Measurements from ENCODE around the gene HIPK2.
A peak's percentile ranks its signal among the peaks of the same experiment; 100 is the strongest.

HIPK2 gene

GRCh38 chr7:139749545-139749944 lies 28.3 kb downstream of the HIPK2 start:
- Histone ChIP-seq H3K27me3 (ENCODE audit: insufficient read depth, low read length, poor library complexity) (no peaks in the 10 kb centered on the region), H3K4me3 (ENCODE audit: low read length) (no peak overlapping the region), H3K4me1 (ENCODE audit: control insufficient read depth, low read depth, low read length) (peaks cover 14% of the 10 kb centered on the region), H4K5ac (ENCODE audit: low read length) (no peak overlapping the region), H2BK15ac (replicated peaks; ENCODE audit: low read depth) (no peak overlapping the region), H3K27ac (ENCODE audit: low read depth, low read length) (no peak overlapping the region), H3K4me2 (ENCODE audit: low read length) (no peak overlapping the region), H3K79me2 (ENCODE audit: control insufficient read depth, insufficient read depth, low read length) (no peaks in the 10 kb centered on the region), H4K8ac (ENCODE audit: low read depth, low read length) (no peak overlapping the region), H3K18ac (ENCODE audit: low read length) (no peak overlapping the region), H2BK5ac (ENCODE audit: low read length) (no peak overlapping the region), H3K23ac (ENCODE audit: low read length) (no peak overlapping the region), H3K56ac (ENCODE audit: low read length) (no peak overlapping the region), H3K4ac (ENCODE audit: low read depth, low read length) (no peak overlapping the region), H3K9ac (ENCODE audit: low read length) (no peak overlapping the region), H2BK120ac (ENCODE audit: low read depth, low read length) (no peak overlapping the region), H3K79me1 (ENCODE audit: low read length) (peaks cover 13% of the 10 kb centered on the region), H3K36me3 (ENCODE audit: control insufficient read depth, insufficient read depth, low read length) (no peaks in the 10 kb centered on the region), H2AK5ac (ENCODE audit: low read length) (no peak overlapping the region)
- no peak for DNase-seq
- no CpG with 5 or more reads among the region's 10 CpGs for WGBS (ENCODE audit: extremely low coverage, insufficient coverage, low lambda C conversion rate)

GRCh38 chr7:139748941-139749340 lies 28.9 kb downstream of the HIPK2 start:
- no peak overlapping the region for H3K9ac ChIP-seq (ENCODE audit: low read length)
- no peak for DNase-seq
- H4K5ac ChIP-seq (ENCODE audit: low read length): no peak overlapping the region
- no peak overlapping the region for H4K8ac ChIP-seq (ENCODE audit: low read depth, low read length)
- no peaks in the 10 kb centered on the region for H3K79me2 ChIP-seq (ENCODE audit: control insufficient read depth, insufficient read depth, low read length)
- H3K36me3 ChIP-seq (ENCODE audit: control insufficient read depth, insufficient read depth, low read length): no peaks in the 10 kb centered on the region
- no peak overlapping the region for H3K27ac ChIP-seq (ENCODE audit: low read depth, low read length)
- no peak overlapping the region for H3K18ac ChIP-seq (ENCODE audit: low read length)
- no peak overlapping the region for H2BK15ac ChIP-seq (replicated peaks; ENCODE audit: low read depth)
- WGBS (ENCODE audit: extremely low coverage, insufficient coverage, low lambda C conversion rate): no CpG with 5 or more reads among the region's 5 CpGs
- no peak overlapping the region for H3K4ac ChIP-seq (ENCODE audit: low read depth, low read length)
- H3K79me1 ChIP-seq (ENCODE audit: low read length): peaks cover 14% of the 10 kb centered on the region
- H3K56ac ChIP-seq (ENCODE audit: low read length): no peak overlapping the region
- H2BK5ac ChIP-seq (ENCODE audit: low read length): no peak overlapping the region
- no peak overlapping the region for H3K4me2 ChIP-seq (ENCODE audit: low read length)
- no peak overlapping the region for H3K23ac ChIP-seq (ENCODE audit: low read length)
- no peak overlapping the region for H2AK5ac ChIP-seq (ENCODE audit: low read length)
- H3K4me3 ChIP-seq (ENCODE audit: low read length): no peak overlapping the region
- H3K27me3 ChIP-seq (ENCODE audit: insufficient read depth, low read length, poor library complexity): no peaks in the 10 kb centered on the region
- H2BK120ac ChIP-seq (ENCODE audit: low read depth, low read length): no peak overlapping the region
- peaks cover 14% of the 10 kb centered on the region for H3K4me1 ChIP-seq (ENCODE audit: control insufficient read depth, low read depth, low read length)

DNA sequence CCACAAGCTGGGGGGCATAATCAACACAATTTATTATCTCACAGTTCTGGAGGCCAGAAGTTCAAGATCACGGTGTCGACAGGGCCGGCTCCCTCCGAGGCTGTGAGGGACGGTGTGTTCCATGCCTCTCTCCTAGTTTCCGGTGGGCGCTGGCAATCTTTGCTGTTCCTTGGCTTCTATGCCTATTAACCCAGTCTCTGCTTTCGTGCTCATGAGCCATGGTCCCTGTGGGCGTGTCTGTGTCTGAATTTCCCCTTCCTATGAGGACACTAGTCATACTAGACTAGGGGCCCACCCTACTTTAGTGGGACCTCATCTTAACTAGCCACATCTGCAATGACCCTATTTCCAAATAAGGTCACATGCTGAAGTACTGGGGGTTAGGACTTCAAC lies 29.4 kb downstream of the HIPK2 start:
- peaks cover 15% of the 10 kb centered on the region for H3K79me1 ChIP-seq (ENCODE audit: low read length)
- no peaks in the 10 kb centered on the region for H3K79me2 ChIP-seq (ENCODE audit: control insufficient read depth, insufficient read depth, low read length)
- no peaks in the 10 kb centered on the region for H3K27me3 ChIP-seq (ENCODE audit: insufficient read depth, low read length, poor library complexity)
- H2BK15ac ChIP-seq (replicated peaks; ENCODE audit: low read depth): no peak overlapping the region
- no peak overlapping the region for H3K9ac ChIP-seq (ENCODE audit: low read length)
- no peak overlapping the region for H4K8ac ChIP-seq (ENCODE audit: low read depth, low read length)
- no peak overlapping the region for H2BK5ac ChIP-seq (ENCODE audit: low read length)
- no peak for DNase-seq
- H3K4me3 ChIP-seq (ENCODE audit: low read length): no peak overlapping the region
- no peak overlapping the region for H3K27ac ChIP-seq (ENCODE audit: low read depth, low read length)
- H4K5ac ChIP-seq (ENCODE audit: low read length): no peak overlapping the region
- H3K4me2 ChIP-seq (ENCODE audit: low read length): no peak overlapping the region
- no peak overlapping the region for H2AK5ac ChIP-seq (ENCODE audit: low read length)
- no peak overlapping the region for H3K56ac ChIP-seq (ENCODE audit: low read length)
- no peak overlapping the region for H2BK120ac ChIP-seq (ENCODE audit: low read depth, low read length)
- WGBS (ENCODE audit: extremely low coverage, insufficient coverage, low lambda C conversion rate): no CpG with 5 or more reads among the region's 9 CpGs
- no peak overlapping the region for H3K23ac ChIP-seq (ENCODE audit: low read length)
- no peak overlapping the region for H3K4ac ChIP-seq (ENCODE audit: low read depth, low read length)
- H3K4me1 ChIP-seq (ENCODE audit: control insufficient read depth, low read depth, low read length): peaks cover 14% of the 10 kb centered on the region
- no peak overlapping the region for H3K18ac ChIP-seq (ENCODE audit: low read length)
- no peaks in the 10 kb centered on the region for H3K36me3 ChIP-seq (ENCODE audit: control insufficient read depth, insufficient read depth, low read length)

DNA sequence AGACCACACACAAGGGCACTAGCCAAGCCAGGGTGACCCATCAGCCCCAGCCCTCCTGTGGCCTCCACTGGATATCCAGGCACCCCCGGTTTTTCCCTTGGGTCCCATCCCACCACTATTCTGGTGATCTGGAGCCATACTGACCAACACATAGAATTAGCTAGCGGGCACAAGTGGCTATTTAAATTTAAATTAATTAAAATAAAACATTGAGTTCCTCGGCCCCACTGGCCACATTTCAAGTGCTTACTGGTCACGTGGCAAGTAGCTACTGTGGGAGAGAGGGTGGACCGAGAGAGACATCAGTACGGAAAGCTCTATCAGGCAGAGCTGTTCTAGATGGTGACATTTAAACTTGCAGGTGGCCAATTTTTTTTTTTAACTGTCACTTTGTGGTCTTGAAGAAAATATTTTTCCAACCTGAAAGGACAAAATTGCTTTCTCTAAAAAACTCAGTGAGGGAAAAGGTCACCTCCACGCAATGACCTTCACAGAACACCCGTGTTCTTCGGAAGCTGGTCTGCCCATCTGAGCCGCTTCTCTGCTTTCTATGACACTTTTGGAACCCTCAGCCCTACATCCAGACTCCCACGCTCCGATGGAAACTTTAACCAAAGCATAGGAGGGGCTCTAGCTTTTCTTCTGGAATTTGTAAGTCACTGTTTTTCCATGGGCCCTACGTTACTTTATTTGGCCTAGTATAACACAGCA lies 30.0 kb downstream of the HIPK2 start:
- Histone ChIP-seq H4K5ac (ENCODE audit: low read length) (no peak overlapping the region), H3K9ac (ENCODE audit: low read length) (no peak overlapping the region), H3K18ac (ENCODE audit: low read length) (no peak overlapping the region), H3K56ac (ENCODE audit: low read length) (no peak overlapping the region), H3K36me3 (ENCODE audit: control insufficient read depth, insufficient read depth, low read length) (no peaks in the 10 kb centered on the region), H4K8ac (ENCODE audit: low read depth, low read length) (no peak overlapping the region), H3K4ac (ENCODE audit: low read depth, low read length) (no peak overlapping the region), H3K27me3 (ENCODE audit: insufficient read depth, low read length, poor library complexity) (no peaks in the 10 kb centered on the region), H2BK15ac (replicated peaks; ENCODE audit: low read depth) (no peak overlapping the region), H2AK5ac (ENCODE audit: low read length) (no peak overlapping the region), H2BK120ac (ENCODE audit: low read depth, low read length) (no peak overlapping the region), H3K79me2 (ENCODE audit: control insufficient read depth, insufficient read depth, low read length) (no peaks in the 10 kb centered on the region), H2BK5ac (ENCODE audit: low read length) (no peak overlapping the region), H3K4me1 (ENCODE audit: control insufficient read depth, low read depth, low read length) (peaks cover 14% of the 10 kb centered on the region), H3K4me3 (ENCODE audit: low read length) (no peak overlapping the region), H3K79me1 (ENCODE audit: low read length) (peaks cover 14% of the 10 kb centered on the region), H3K23ac (ENCODE audit: low read length) (no peak overlapping the region), H3K27ac (ENCODE audit: low read depth, low read length) (no peak overlapping the region), H3K4me2 (ENCODE audit: low read length) (no peak overlapping the region)
- no peak for DNase-seq
- no CpG with 5 or more reads among the region's 13 CpGs for WGBS (ENCODE audit: extremely low coverage, insufficient coverage, low lambda C conversion rate)

DNA sequence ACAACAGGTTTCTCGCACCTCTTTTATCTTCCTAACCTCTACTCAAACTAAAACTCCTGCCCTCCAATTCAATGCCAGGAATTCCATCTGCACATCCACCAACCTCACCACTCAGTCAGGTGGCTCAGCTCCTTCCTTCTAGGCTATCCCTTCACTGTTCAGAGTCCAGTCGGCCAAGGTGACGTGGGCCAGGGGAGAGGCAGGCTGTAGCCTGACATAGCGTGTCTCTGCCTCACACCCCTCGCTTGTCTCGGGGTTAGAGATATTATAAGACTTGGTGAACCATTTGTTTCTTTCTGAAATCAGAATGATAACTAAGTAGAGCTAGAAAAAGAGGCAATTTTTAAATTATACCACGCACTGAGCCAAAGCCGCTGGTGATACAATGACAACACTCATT lies 31.1 kb downstream of the HIPK2 start:
- Histone ChIP-seq H3K23ac (ENCODE audit: low read length) (no peak overlapping the region), H3K27me3 (ENCODE audit: insufficient read depth, low read length, poor library complexity) (no peaks in the 10 kb centered on the region), H3K9ac (ENCODE audit: low read length) (no peak overlapping the region), H4K8ac (ENCODE audit: low read depth, low read length) (no peak overlapping the region), H3K27ac (ENCODE audit: low read depth, low read length) (no peak overlapping the region), H3K79me1 (ENCODE audit: low read length) (peaks cover 12% of the 10 kb centered on the region), H4K5ac (ENCODE audit: low read length) (no peak overlapping the region), H3K4me1 (ENCODE audit: control insufficient read depth, low read depth, low read length) (peaks cover 14% of the 10 kb centered on the region), H3K18ac (ENCODE audit: low read length) (no peak overlapping the region), H3K4me2 (ENCODE audit: low read length) (no peak overlapping the region), H2AK5ac (ENCODE audit: low read length) (no peak overlapping the region), H3K4me3 (ENCODE audit: low read length) (no peak overlapping the region), H3K56ac (ENCODE audit: low read length) (no peak overlapping the region), H3K36me3 (ENCODE audit: control insufficient read depth, insufficient read depth, low read length) (no peaks in the 10 kb centered on the region), H2BK5ac (ENCODE audit: low read length) (no peak overlapping the region), H2BK120ac (ENCODE audit: low read depth, low read length) (no peak overlapping the region), H3K79me2 (ENCODE audit: control insufficient read depth, insufficient read depth, low read length) (no peaks in the 10 kb centered on the region), H3K4ac (ENCODE audit: low read depth, low read length) (no peak overlapping the region), H2BK15ac (replicated peaks; ENCODE audit: low read depth) (no peak overlapping the region)
- WGBS (ENCODE audit: extremely low coverage, insufficient coverage, low lambda C conversion rate): no CpG with 5 or more reads among the region's 8 CpGs
- DNase-seq: no peak

DNA sequence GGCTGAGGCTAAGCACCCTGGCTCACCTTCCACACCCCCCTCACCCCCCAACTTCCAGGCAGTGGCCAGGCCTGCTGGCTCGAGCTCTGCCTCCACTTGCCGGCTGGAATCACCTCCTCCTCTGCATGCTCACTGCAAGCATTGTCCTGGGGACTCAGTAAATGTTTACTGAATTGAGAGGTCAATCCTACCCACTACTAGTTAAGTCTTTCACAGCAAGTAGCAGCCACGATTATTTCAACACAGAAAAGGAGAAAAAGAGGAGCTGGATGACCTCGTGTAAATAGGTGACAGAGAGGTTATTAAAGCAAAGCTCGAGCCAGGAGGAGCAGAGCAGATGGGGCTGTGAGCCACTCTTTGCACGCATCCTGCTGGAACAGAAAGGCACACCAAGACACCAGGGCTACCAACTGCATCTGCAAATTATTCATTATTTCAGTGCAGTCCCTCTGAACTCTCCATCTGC lies 32.1 kb downstream of the HIPK2 start:
- H3K4me1 ChIP-seq (ENCODE audit: control insufficient read depth, low read depth, low read length): peaks cover 14% of the 10 kb centered on the region
- no CpG with 5 or more reads among the region's 6 CpGs for WGBS (ENCODE audit: extremely low coverage, insufficient coverage, low lambda C conversion rate)
- H2BK5ac ChIP-seq (ENCODE audit: low read length): no peak overlapping the region
- peak; percentile 9 for DNase-seq
- no peak overlapping the region for H3K27ac ChIP-seq (ENCODE audit: low read depth, low read length)
- H3K56ac ChIP-seq (ENCODE audit: low read length): no peak overlapping the region
- no peak overlapping the region for H2BK15ac ChIP-seq (replicated peaks; ENCODE audit: low read depth)
- H4K5ac ChIP-seq (ENCODE audit: low read length): no peak overlapping the region
- no peak overlapping the region for H3K4me2 ChIP-seq (ENCODE audit: low read length)
- H3K4ac ChIP-seq (ENCODE audit: low read depth, low read length): no peak overlapping the region
- no peaks in the 10 kb centered on the region for H3K79me2 ChIP-seq (ENCODE audit: control insufficient read depth, insufficient read depth, low read length)
- peak overlapping the region; percentile 17 for H3K9ac ChIP-seq (ENCODE audit: low read length)
- H3K4me3 ChIP-seq (ENCODE audit: low read length): no peak overlapping the region
- H3K27me3 ChIP-seq (ENCODE audit: insufficient read depth, low read length, poor library complexity): no peaks in the 10 kb centered on the region
- no peak overlapping the region for H2BK120ac ChIP-seq (ENCODE audit: low read depth, low read length)
- H3K23ac ChIP-seq (ENCODE audit: low read length): no peak overlapping the region
- H3K79me1 ChIP-seq (ENCODE audit: low read length): peaks cover 12% of the 10 kb centered on the region
- H3K18ac ChIP-seq (ENCODE audit: low read length): no peak overlapping the region
- H4K8ac ChIP-seq (ENCODE audit: low read depth, low read length): no peak overlapping the region
- no peaks in the 10 kb centered on the region for H3K36me3 ChIP-seq (ENCODE audit: control insufficient read depth, insufficient read depth, low read length)
- no peak overlapping the region for H2AK5ac ChIP-seq (ENCODE audit: low read length)
